Suppressor macrophage (primary cell): ENCODE data around the gene GRIN3A.
"Not testable (repeated sequence)": the region's sequence is repeated elsewhere in the genome, so short reads cannot be mapped to it uniquely, and the experiment has no call there.

Source experiments
- DNase-seq, 4 experiments: peaks; one replicate each; pipeline ENCODE4 v3.0.0-alpha.2; 2020 to 2022

The GRIN3A gene

GRCh38 chr9:101631892-101632291 is 106.6 kb downstream of the GRIN3A start:
- DNase-seq: no peak

- DNase-seq: peak; percentile 48 to 84 (median 67)
Observed at GRCh38 chr9:101629636-101630035, 108.8 kb downstream of the GRIN3A start.

GRCh38 chr9:101628173-101628572 is 110.3 kb downstream of the GRIN3A start:
- DNase-seq: peak in 1 of 4 experiments; percentile 25

- peak in 3 of 4 experiments; percentile 18 to 37 (median 25) for DNase-seq
Observed at GRCh38 chr9:101626295-101626694, 112.2 kb downstream of the GRIN3A start.

GRCh38 chr9:101625876-101626275 is 112.6 kb downstream of the GRIN3A start:
- no peak for DNase-seq

- no peak for DNase-seq
Observed at GRCh38 chr9:101620452-101620851, 118.0 kb downstream of the GRIN3A start.

GRCh38 chr9:101618698-101619097 is 119.7 kb downstream of the GRIN3A start:
- DNase-seq: no peak

GRCh38 chr9:101605547-101605946 is 132.9 kb downstream of the GRIN3A start:
- no peak for DNase-seq

GRCh38 chr9:101604296-101604695 is 134.2 kb downstream of the GRIN3A start:
- no peak for DNase-seq

GRCh38 chr9:101601904-101602765 is 136.3 kb downstream of the GRIN3A start:
- peak; percentile 43 to 81 (median 58) for DNase-seq

- no peak for DNase-seq
Observed at GRCh38 chr9:101594796-101595195, 143.7 kb downstream of the GRIN3A start, which contains the start of gene PPP3R2. PPP3R2 (minus strand) TSS chr9:101594969; CDS start chr9:101594921, 48 bp downstream.

GRCh38 chr9:101593345-101593744 is 145.1 kb downstream of the GRIN3A start:
- no peak for DNase-seq

- DNase-seq: no peak
Observed at GRCh38 chr9:101592788-101593187, 145.7 kb downstream of the GRIN3A start.

- no peak for DNase-seq
Observed at GRCh38 chr9:101591787-101592446, 146.5 kb downstream of the GRIN3A start.

GRCh38 chr9:101590901-101591300 is 147.5 kb downstream of the GRIN3A start:
- no peak for DNase-seq

- not testable (repeated sequence) for DNase-seq
Observed at GRCh38 chr9:101590074-101590473, 148.4 kb downstream of the GRIN3A start.

GRCh38 chr9:101587332-101588043 is 151.0 kb downstream of the GRIN3A start:
- DNase-seq: no peak

GRCh38 chr9:101586651-101587050 is 151.8 kb downstream of the GRIN3A start:
- peak in 3 of 4 experiments; percentile 22 to 47 (median 31) for DNase-seq

- DNase-seq: peak; percentile 81 to 95 (median 88)
Observed at GRCh38 chr9:101585740-101586139, 152.7 kb downstream of the GRIN3A start.

GRCh38 chr9:101582553-101582952 is 155.9 kb downstream of the GRIN3A start:
- DNase-seq: peak in 2 of 4 experiments; percentile 11 to 23

- DNase-seq: peak; percentile 68 to 87 (median 82)
Observed at GRCh38 chr9:101579711-101580545, 158.5 kb downstream of the GRIN3A start.

- peak in 3 of 4 experiments; percentile 13 to 33 (median 20) for DNase-seq
Observed at GRCh38 chr9:101578378-101578777, 160.1 kb downstream of the GRIN3A start.
